GM23338 (cell line): ENCODE results near the gene HINT1. TPM values are rescaled to one million over a fixed set of nuclear protein-coding genes. Genes with fewer than 3 reads are reported as not detected.

ENCODE experiments used
- ATAC-seq: fragments of 200-7000 bp; cut with Tn5 transposase; 3 replicates; pipeline ENCODE4 v1.9.1; 2020
- DNase-seq: peaks from one replicate; pipeline ENCODE4 v3.0.0-alpha.2; 2015; ENCODE audit warnings: low spot score
- H2AFZ ChIP-seq: fragments of 200-600 bp; sonication (generic); 2 replicates; pipeline ENCODE4 v1.8.0; 2016; ENCODE audit warnings: antibody characterized with exemption, mild to moderate bottlenecking, moderate library complexity
- H3F3A ChIP-seq: fragments of 200-600 bp; sonication (generic); replicated peaks from 2 replicates; pipeline ENCODE4 v1.8.0; 2017; ENCODE audit warnings: antibody characterized with exemption, mixed run types, low read depth
- H3K27ac ChIP-seq: fragments of 200-600 bp; sonication (generic); 2 replicates; pipeline ENCODE4 v1.6.1; 2016; ENCODE audit warnings: low read depth
- H3K27me3 ChIP-seq: fragments of 200-600 bp; sonication (generic); 2 replicates; pipeline ENCODE4 v1.8.0; 2016; ENCODE audit warnings: mild to moderate bottlenecking, mixed run types, moderate library complexity; ENCODE audit not compliant: insufficient read depth
- H3K36me3 ChIP-seq: fragments of 200-600 bp; sonication (generic); 2 replicates; pipeline ENCODE4 v1.8.0; 2016; ENCODE audit warnings: mild to moderate bottlenecking; ENCODE audit not compliant: insufficient read depth
- H3K4me1 ChIP-seq: fragments of 200-600 bp; sonication (generic); 2 replicates; pipeline ENCODE4 v1.8.0; 2016; ENCODE audit warnings: mild to moderate bottlenecking, moderate library complexity; ENCODE audit not compliant: insufficient read depth
- H3K4me2 ChIP-seq: fragments of 200-600 bp; sonication (generic); 2 replicates; pipeline ENCODE4 v1.7.1; 2017; ENCODE audit warnings: mixed run types
- H3K4me3 ChIP-seq: fragments of 200-600 bp; sonication (generic); 2 replicates; pipeline ENCODE4 v1.6.1; 2016; ENCODE audit warnings: mixed run types
- H3K79me2 ChIP-seq: fragments of 200-600 bp; sonication (generic); replicated peaks from 2 replicates; pipeline ENCODE4 v1.8.0; 2017; ENCODE audit warnings: mild to moderate bottlenecking; ENCODE audit not compliant: insufficient read depth
- H3K9me2 ChIP-seq: fragments of 200-600 bp; sonication (generic); 2 replicates; pipeline ENCODE4 v1.8.0; 2017; ENCODE audit not compliant: insufficient read depth
- H4K20me1 ChIP-seq: fragments of 200-600 bp; sonication (generic); replicated peaks from 2 replicates; pipeline ENCODE4 v1.8.0; 2017; ENCODE audit warnings: mild to moderate bottlenecking; ENCODE audit not compliant: insufficient read depth
- H3K27ac Mint-ChIP-seq: 2 replicates; pipeline ENCODE4 v1.8.0; 2020; ENCODE audit warnings: inconsistent platforms, mild to moderate bottlenecking, moderate library complexity, mixed read lengths
- H3K27me3 Mint-ChIP-seq: 3 replicates; pipeline ENCODE4 v1.8.0; 2022; ENCODE audit warnings: low read depth, mild to moderate bottlenecking, moderate library complexity, mixed read lengths, inconsistent platforms; ENCODE audit not compliant: insufficient read depth, poor library complexity
- H3K36me3 Mint-ChIP-seq: 3 replicates; pipeline ENCODE4 v1.8.0; 2021; ENCODE audit warnings: low read depth, mild to moderate bottlenecking, inconsistent platforms, moderate library complexity, mixed read lengths
- H3K4me1 Mint-ChIP-seq: 3 replicates; pipeline ENCODE4 v1.8.0; 2020; ENCODE audit warnings: mild to moderate bottlenecking, inconsistent platforms, mixed read lengths
- H3K4me3 Mint-ChIP-seq: 3 replicates; pipeline ENCODE4 v1.8.0; 2021; ENCODE audit warnings: moderate library complexity, mild to moderate bottlenecking, inconsistent platforms, mixed read lengths
- H3K9me3 Mint-ChIP-seq: 3 replicates; pipeline ENCODE4 v1.8.0; 2020; ENCODE audit warnings: moderate library complexity, mild to moderate bottlenecking, inconsistent platforms, mixed read lengths
- CTCF ChIP-seq, 2 experiments: fragments of 200-600 bp in 1 of 2; sonication (generic) in 1 of 2; conservative IDR thresholded peaks; 2 replicates each; pipeline versions ENCODE4 v1.5.1 to v1.6.1; 2016 to 2017; ENCODE audit warnings: antibody characterized with exemption in 2 of 2, low read depth in 2 of 2, mild to moderate bottlenecking in 2 of 2, moderate library complexity in 1 of 2
- ETS1 ChIP-seq: IDR thresholded peaks from 2 replicates; pipeline ENCODE4 v1.6.1; 2016; ENCODE audit warnings: antibody characterized with exemption
- EZH2 ChIP-seq: fragments of 200-600 bp; sonication (generic); IDR thresholded peaks from one replicate; pipeline ENCODE4 v1.8.0; 2017; ENCODE audit warnings: antibody characterized with exemption, mild to moderate bottlenecking, low read depth; ENCODE audit not compliant: unreplicated experiment
- NANOG ChIP-seq: IDR thresholded peaks from 2 replicates; pipeline ENCODE4 v1.6.1; 2016; ENCODE audit warnings: antibody characterized with exemption, borderline replicate concordance
- POLR2AphosphoS5 ChIP-seq: IDR thresholded peaks from 2 replicates; pipeline ENCODE4 v1.6.1; 2016; ENCODE audit warnings: antibody characterized with exemption, low read depth
- REST ChIP-seq: IDR thresholded peaks from one replicate; pipeline ENCODE4 v1.6.1; 2018; ENCODE audit warnings: antibody characterized with exemption; ENCODE audit not compliant: unreplicated experiment
- polyA plus RNA-seq: library from polyadenylated mRNA; unstranded; fragments of >200 nt; fragmentation: Nextera tagmentation; extraction: Ambion mirVana; gene quantifications from 2 replicates; pipeline ENCODE4 v1.2.1, GENCODE V29; 2016
- total RNA-seq: library from RNA; depleted of rRNA; stranded (reverse); fragments of >200 nt; shearing (Covaris generic); gene quantifications from 2 replicates; pipeline ENCODE4 v1.2.3, GENCODE V29; 2014

The HINT1 gene
- total and polyA plus RNA-seq, 2 experiments from 2014 or later = 171 to 687 TPM

GRCh38 chr5:131163276-131164119 lies 1.6 kb downstream of the HINT1 start (continued):
- no peak for TF ChIP-seq CTCF (conservative IDR thresholded peaks at IDR 0.05; ENCODE audit: low read depth in 2 of 2)
- no peak for TF ChIP-seq ETS1

- peaks cover 43% of the 10 kb centered on the region for H3K79me2 ChIP-seq
- H3K4me3 Mint-ChIP-seq = no peak overlapping the region
Observed at GRCh38 chr5:131160134-131160533, 4.9 kb downstream of the HINT1 start.

More at GRCh38 chr5:131160134-131160533, 4.9 kb downstream of the HINT1 start:
- H3K27ac ChIP-seq = no peak overlapping the region
- peaks cover 17% of the 10 kb centered on the region for H3K4me1 Mint-ChIP-seq
- no peak overlapping the region for H3K27ac Mint-ChIP-seq
- no peak overlapping the region for H3K4me3 ChIP-seq
- H2AFZ ChIP-seq = no peak overlapping the region
- peaks cover 42% of the 10 kb centered on the region for H3K36me3 ChIP-seq
- TF ChIP-seq CTCF (conservative IDR thresholded peaks at IDR 0.05; ENCODE audit: low read depth in 2 of 2) (no peak), REST (no peak), EZH2 (no peak), NANOG (no peak), POLR2AphosphoS5 (no peak)
- no peaks in the 10 kb centered on the region for H3K9me3 Mint-ChIP-seq
- H3K27me3 ChIP-seq = no peaks in the 10 kb centered on the region
- no peak overlapping the region for H3K4me2 ChIP-seq
- H3K4me1 ChIP-seq = peaks cover 10% of the 10 kb centered on the region
- H3K27me3 Mint-ChIP-seq = peaks cover 6% of the 10 kb centered on the region
- H3F3A ChIP-seq = no peaks in the 10 kb centered on the region
- DNase-seq = no peak
- H4K20me1 ChIP-seq = peaks cover 9% of the 10 kb centered on the region; the same call in 1 of the 2 replicates
- H3K9me2 ChIP-seq = no peaks in the 10 kb centered on the region
- ATAC-seq = no peak
- H3K36me3 Mint-ChIP-seq = peaks cover 75% of the 10 kb centered on the region
